ENCODE measurements around the gene TUBA3C.
"Not testable (repeated sequence)": the region's sequence is repeated elsewhere in the genome, so short reads cannot be mapped to it uniquely, and the experiment has no call there.

TUBA3C gene

DNA sequence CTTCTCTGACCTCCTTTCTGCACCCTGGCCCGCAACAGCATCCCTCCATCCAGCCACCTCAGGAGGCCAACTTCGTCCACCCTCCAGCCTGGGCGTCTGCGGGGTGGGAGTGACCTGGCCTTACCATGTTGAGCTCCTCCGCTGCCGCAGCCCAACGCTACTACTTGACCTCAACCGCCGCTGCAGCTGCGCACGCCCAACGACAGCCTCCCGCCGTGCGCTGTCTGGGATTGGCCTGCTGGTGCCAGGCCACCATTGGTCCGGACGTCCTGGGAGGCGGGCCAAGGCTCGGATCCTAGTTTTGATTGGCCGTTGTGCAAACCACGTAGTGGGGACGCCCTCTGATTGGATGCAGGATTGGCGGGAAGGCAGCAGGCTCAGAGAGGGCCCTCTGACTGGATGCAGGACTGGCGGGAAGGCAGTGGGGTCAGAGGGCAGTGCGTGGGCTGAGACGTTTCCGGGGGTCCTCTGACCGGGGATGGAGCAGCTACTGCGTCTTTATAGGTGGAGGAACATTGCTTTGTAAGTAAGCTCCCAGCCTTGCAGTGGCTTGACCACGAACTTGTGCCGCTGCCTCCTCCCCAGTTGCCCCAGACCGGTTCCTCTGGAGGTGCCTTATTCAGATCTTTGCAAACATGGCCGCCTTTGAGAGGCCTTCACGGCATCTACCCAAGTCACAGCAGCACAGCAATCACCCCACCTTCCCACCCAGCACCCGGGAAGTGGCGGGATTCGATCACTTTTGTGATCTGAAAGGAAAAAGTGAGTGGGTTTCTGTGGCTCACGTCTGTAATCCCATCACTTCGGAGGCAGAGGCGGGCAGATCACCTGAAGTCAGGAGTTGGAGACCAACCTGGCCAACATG is at the start of gene TUBA3C:
TUBA3C (minus strand) TSS at position 204 of the 865 bp plus-strand sequence; CDS start at position 127, 77 bp downstream.
- no peak within 1 kb of the TSS for H3K4me3 Mint-ChIP-seq
- no peaks in the 10 kb centered on the region for H3K4me1 Mint-ChIP-seq
- H3K9me3 Mint-ChIP-seq, result no peaks in the 10 kb centered on the region
- H3K27me3 Mint-ChIP-seq, result no peaks in the 10 kb centered on the region
- ATAC-seq (replicated peaks; ENCODE audit: extremely low read depth, poor library complexity, severe bottlenecking) (no peak), DNase-seq (ENCODE audit: low spot score in 2 of 2) (no peak)
- no peak within 1 kb of the TSS for H3K27ac Mint-ChIP-seq (ENCODE audit: low read depth)
- H3K36me3 Mint-ChIP-seq (ENCODE audit: insufficient read depth), result no peaks in the 10 kb centered on the region

DNA sequence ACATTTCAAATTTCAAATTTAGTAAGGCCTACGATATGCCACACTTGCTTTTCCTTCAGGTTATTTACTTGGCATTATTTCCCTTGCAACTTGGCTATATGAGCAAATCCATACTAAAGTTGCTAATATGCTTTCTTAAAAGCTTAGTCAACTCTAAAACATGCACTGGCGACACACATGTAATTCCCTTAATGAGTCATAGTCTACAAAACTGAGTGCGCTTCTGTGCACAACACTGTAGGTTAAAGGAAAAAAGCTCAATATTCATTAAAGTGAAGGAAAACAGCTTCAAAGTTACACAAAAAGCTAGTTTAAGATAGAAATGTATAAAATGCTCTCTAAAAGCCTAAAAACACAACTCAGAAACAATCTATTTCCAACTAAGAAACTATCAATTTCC is 25.8 kb upstream of the TUBA3C start:
- not testable (repeated sequence) for H3K27ac Mint-ChIP-seq (ENCODE audit: low read depth); H3K36me3 Mint-ChIP-seq (ENCODE audit: insufficient read depth); DNase-seq (ENCODE audit: low spot score in 2 of 2); H3K9me3 Mint-ChIP-seq; H3K27me3 Mint-ChIP-seq; H3K4me1 Mint-ChIP-seq; ATAC-seq (replicated peaks; ENCODE audit: extremely low read depth, poor library complexity, severe bottlenecking); H3K4me3 Mint-ChIP-seq

DNA sequence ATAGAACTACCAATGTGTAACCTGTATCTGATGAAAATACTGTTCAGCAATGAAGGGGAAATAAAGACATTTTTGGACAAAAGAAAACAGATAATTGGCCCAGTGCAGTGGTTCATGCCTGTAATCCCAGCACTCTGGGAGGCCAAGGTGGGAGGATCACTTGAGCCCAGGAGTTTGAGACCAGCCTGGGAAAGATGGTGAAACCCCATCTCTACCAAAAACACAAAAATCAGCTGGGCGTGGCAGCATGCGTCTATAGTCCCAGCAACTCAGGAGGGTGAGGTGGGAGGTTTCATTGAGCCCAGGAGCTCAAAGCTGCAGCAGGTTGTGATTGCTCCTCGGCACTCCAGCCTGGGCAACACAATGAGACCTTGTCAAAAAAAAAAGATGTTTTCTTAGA is 11.0 kb upstream of the TUBA3C start:
- H3K36me3 Mint-ChIP-seq (ENCODE audit: insufficient read depth); H3K27ac Mint-ChIP-seq (ENCODE audit: low read depth); H3K27me3 Mint-ChIP-seq; H3K9me3 Mint-ChIP-seq; H3K4me3 Mint-ChIP-seq; ATAC-seq (replicated peaks; ENCODE audit: extremely low read depth, poor library complexity, severe bottlenecking); H3K4me1 Mint-ChIP-seq; DNase-seq (ENCODE audit: low spot score in 2 of 2): not testable (repeated sequence)

DNA sequence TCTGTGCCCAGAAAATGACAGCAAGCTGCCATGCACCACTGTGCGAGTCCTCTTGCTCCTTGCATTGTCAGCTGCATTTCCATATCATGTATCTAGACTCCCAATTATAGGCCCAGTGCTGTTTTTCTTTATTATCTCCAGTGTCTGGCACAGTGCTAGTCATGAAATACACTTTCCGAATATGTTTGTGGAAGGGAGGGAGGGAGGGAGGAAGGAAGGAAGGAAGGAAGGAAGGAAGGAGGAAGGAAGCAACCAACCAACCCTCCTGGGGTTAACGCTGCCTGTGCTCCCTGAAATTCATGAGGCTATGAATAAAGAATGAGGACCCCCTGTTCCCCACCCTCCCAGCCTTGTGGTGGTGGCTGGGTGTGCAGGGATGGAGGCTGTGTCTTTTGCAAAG is 8.3 kb upstream of the TUBA3C start:
- H3K4me1 Mint-ChIP-seq; H3K27ac Mint-ChIP-seq (ENCODE audit: low read depth); H3K9me3 Mint-ChIP-seq; H3K4me3 Mint-ChIP-seq; DNase-seq (ENCODE audit: low spot score in 2 of 2); H3K27me3 Mint-ChIP-seq; ATAC-seq (replicated peaks; ENCODE audit: extremely low read depth, poor library complexity, severe bottlenecking); H3K36me3 Mint-ChIP-seq (ENCODE audit: insufficient read depth): not testable (repeated sequence)

DNA sequence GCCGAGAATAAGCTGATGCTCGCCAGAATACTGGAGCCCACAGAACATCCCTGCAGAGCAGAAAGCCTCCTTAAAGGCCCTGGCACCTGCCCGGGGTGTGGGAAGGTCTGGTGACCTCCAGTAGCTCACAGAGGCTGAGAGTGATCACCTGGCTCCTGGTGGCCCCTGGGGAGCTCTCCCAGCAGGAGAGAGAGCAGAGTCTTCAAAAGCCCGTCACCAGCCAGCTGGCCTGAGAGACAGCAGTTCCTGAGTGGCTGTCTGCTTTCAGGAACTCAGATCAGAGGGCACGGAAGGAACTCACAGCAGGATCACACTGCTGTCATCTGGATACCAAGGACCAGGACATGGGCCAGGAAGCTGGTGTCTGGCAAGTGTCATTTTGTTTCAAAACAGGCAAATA is 7.7 kb upstream of the TUBA3C start:
- not testable (repeated sequence) for ATAC-seq (replicated peaks; ENCODE audit: extremely low read depth, poor library complexity, severe bottlenecking); H3K27ac Mint-ChIP-seq (ENCODE audit: low read depth); H3K4me1 Mint-ChIP-seq; H3K4me3 Mint-ChIP-seq; H3K9me3 Mint-ChIP-seq; H3K27me3 Mint-ChIP-seq; H3K36me3 Mint-ChIP-seq (ENCODE audit: insufficient read depth); DNase-seq (ENCODE audit: low spot score in 2 of 2)

DNA sequence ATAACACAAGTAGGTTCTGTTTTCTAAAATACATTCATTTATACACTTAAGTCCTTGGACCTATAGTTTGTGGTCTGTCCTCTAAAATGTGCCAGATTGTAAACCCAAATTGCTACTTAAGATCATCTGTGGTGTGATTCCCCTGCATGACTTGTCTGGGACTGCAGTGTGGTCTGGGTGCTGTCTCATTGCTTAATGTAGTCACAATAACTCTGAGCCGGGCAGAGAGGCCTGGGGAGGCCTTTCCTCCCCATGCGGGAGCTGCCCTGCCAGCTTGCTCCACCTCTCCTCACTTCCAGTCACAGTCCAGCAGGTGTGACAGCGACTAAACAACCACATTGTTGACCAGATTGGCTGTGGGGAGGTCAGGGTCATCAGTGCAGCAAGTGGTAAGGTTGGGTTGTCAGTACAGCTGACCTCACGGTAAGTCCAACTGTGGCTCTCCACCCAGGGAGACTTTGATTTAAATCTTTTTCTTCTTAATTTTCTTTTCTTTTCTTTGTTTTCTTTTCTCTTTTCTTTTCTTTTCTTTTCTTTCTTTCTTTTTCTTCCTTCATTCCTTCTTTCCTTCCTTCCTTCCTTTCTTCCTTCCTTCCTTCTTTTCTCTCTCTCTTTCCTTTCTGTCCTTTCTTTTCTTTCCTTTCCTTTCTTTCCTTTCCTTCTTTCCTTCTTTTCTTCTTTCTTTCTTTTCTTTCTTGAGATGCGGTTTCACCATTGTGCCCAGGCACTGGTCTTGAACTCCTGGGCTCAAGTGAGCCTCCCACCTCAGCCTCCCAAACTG is 4.4 kb upstream of the TUBA3C start:
- no peak for DNase-seq (ENCODE audit: low spot score in 2 of 2)
- H3K27ac Mint-ChIP-seq (ENCODE audit: low read depth), result peak overlapping the region; percentile 17

DNA sequence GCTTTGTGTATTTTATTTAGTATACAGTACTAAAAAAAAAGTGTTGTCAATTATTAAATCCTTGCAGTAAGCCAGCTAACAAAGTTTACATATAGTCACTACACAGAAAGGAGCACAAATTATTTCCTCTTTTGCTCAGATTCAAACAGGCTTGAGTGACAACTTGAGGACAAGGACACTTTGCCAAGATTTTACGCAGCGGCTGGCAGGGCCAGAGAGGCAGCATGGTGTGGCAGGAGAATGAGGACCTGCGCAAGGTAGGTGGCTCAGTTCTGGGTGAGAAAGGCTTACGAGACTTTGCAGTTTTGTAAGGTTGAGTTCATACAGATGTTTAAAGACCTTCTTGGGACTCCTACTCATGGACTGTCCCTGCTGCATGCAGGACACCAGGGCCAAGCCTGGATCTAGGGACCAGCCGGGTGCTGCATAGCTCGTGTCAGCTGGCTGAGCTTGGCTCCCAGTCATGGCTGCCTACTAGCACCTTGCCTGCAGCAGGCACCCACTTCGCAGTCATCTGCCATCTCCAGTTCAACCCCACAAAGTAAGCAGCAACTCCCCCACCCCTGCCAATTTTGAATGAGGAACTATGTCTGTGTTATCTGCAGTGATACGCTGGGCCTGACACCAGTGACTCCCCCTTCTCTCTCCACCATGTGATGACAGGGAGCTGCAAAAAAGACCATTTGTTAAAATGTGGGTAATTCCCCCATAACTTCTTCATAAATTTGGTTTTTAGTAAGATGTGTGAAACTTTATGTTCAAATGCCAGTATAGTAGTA is 3.7 kb upstream of the TUBA3C start:
- no peak for ATAC-seq (replicated peaks; ENCODE audit: extremely low read depth, poor library complexity, severe bottlenecking)
- Mint-ChIP-seq H3K4me1 (no peaks in the 10 kb centered on the region), H3K9me3 (no peaks in the 10 kb centered on the region), H3K4me3 (no peak overlapping the region), H3K27me3 (no peaks in the 10 kb centered on the region), H3K36me3 (ENCODE audit: insufficient read depth) (no peaks in the 10 kb centered on the region), H3K27ac (ENCODE audit: low read depth) (no peak overlapping the region)
- DNase-seq (ENCODE audit: low spot score in 2 of 2), result no peak

More for the DNA sequence above, 4.4 kb upstream of the TUBA3C start:
- Mint-ChIP-seq H3K4me3 (no peak overlapping the region), H3K4me1 (no peaks in the 10 kb centered on the region), H3K9me3 (no peaks in the 10 kb centered on the region), H3K27me3 (no peaks in the 10 kb centered on the region), H3K36me3 (ENCODE audit: insufficient read depth) (no peaks in the 10 kb centered on the region)
- no peak for ATAC-seq (replicated peaks; ENCODE audit: extremely low read depth, poor library complexity, severe bottlenecking)

DNA sequence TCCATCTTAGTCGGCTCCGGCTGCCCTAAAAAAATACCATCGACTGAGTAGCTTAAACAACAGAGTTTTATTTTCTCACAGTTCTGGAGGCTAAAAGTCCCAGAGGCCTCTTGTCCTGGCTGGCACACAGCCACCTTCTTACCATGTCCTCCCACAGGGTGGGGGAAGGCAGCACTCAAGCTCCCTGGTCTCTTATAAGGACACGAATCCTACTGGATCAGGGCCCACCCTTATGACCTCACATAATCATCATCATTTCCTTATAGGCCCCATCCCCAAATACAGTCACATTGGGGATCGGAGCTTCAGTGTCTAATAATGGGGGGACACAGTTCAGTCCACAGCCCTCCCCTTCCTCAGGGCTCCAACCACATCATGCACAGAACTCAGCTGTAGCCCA is 2.6 kb upstream of the TUBA3C start:
- no peak for ATAC-seq (replicated peaks; ENCODE audit: extremely low read depth, poor library complexity, severe bottlenecking)
- Mint-ChIP-seq H3K4me3 (no peak overlapping the region), H3K36me3 (ENCODE audit: insufficient read depth) (no peaks in the 10 kb centered on the region), H3K9me3 (no peaks in the 10 kb centered on the region), H3K27ac (ENCODE audit: low read depth) (no peak overlapping the region), H3K4me1 (no peaks in the 10 kb centered on the region), H3K27me3 (no peaks in the 10 kb centered on the region)
- DNase-seq (ENCODE audit: low spot score in 2 of 2), result no peak

DNA sequence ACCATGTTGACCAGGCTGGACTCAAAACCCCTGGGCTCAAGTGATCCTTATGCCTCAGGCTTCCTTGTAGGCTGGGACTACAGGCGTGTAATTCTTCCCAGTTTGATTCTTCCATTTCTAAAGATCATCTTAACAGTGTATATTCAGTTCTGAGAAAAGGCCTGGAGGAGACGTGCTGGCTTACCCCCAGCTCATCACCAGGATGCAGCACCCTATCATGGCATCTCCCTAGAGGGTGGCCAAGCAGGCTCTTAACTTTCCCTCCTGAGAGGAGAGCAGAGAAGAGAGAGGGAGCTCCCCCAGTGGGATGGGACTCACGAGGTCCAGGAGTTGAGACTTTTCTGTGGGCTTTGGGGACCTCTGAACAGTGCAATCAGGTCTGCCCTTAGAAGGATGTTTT is 2.1 kb upstream of the TUBA3C start:
- no peaks in the 10 kb centered on the region for H3K4me1 Mint-ChIP-seq
- H3K9me3 Mint-ChIP-seq, result no peaks in the 10 kb centered on the region
- ATAC-seq (replicated peaks; ENCODE audit: extremely low read depth, poor library complexity, severe bottlenecking), result no peak
- H3K27me3 Mint-ChIP-seq, result no peaks in the 10 kb centered on the region
- no peak overlapping the region for H3K27ac Mint-ChIP-seq (ENCODE audit: low read depth)
- H3K36me3 Mint-ChIP-seq (ENCODE audit: insufficient read depth), result no peaks in the 10 kb centered on the region
- no peak overlapping the region for H3K4me3 Mint-ChIP-seq
- DNase-seq (ENCODE audit: low spot score in 2 of 2), result no peak

DNA sequence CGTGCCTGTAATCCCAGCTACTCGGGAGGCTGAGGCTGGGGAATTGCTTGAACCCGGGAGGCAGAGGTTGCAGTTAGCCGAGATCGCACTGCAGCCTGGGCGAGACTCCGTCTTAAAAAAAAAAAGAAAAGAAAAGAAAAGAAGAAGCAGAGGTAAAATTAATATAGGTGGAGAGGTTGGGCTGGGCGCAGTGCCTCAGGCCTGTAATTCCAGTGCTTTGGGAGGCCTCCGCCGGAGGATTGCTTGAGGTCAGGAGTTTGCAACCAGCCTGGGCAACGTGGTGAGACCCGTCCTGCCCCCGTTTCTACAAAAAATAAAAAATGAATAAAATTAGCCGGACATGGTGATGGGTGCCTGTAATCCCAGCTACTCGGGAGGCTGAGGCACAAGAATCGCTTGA is 912 bp upstream of the TUBA3C start:
- Mint-ChIP-seq H3K4me1 (no peaks in the 10 kb centered on the region), H3K4me3 (no peak overlapping the region), H3K27me3 (no peaks in the 10 kb centered on the region), H3K27ac (ENCODE audit: low read depth) (no peak overlapping the region), H3K9me3 (no peaks in the 10 kb centered on the region), H3K36me3 (ENCODE audit: insufficient read depth) (no peaks in the 10 kb centered on the region)
- DNase-seq (ENCODE audit: low spot score in 2 of 2) (no peak), ATAC-seq (replicated peaks; ENCODE audit: extremely low read depth, poor library complexity, severe bottlenecking) (no peak)

DNA sequence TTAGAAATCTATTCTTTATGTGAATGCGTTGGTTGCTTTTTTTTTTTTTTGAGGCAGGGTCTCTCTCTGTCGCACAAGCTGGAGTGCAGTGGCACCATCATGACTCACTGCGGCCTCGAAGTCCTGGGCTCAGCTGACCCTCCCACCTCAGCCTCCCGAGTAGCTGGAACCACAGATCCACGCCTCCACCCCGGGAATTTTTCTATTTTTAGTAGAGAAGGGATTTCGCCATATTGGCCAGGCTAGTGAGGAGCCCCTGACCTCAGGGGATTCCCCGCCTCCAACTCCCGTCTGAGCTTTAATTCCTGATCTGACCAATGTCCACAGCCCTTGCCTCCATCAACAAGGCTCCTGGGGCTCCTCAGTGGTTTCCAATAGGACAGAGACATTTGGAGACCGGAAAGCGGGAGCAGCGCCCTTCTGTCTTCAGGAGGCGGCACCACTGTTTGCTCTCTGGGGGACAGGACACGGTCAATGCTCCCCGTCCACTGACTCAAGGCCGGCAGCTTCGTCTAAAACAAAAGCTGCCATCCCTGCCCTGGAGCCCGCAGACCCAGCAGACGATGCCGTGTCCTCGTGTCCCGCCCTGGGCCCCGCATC is 503 bp downstream of the TUBA3C start:
- DNase-seq (ENCODE audit: low spot score in 2 of 2), result no peak
- Mint-ChIP-seq H3K36me3 (ENCODE audit: insufficient read depth) (no peaks in the 10 kb centered on the region), H3K4me3 (no peak overlapping the region), H3K9me3 (no peaks in the 10 kb centered on the region), H3K27me3 (no peaks in the 10 kb centered on the region), H3K27ac (ENCODE audit: low read depth) (no peak overlapping the region), H3K4me1 (no peaks in the 10 kb centered on the region)
- no peak for ATAC-seq (replicated peaks; ENCODE audit: extremely low read depth, poor library complexity, severe bottlenecking)

DNA sequence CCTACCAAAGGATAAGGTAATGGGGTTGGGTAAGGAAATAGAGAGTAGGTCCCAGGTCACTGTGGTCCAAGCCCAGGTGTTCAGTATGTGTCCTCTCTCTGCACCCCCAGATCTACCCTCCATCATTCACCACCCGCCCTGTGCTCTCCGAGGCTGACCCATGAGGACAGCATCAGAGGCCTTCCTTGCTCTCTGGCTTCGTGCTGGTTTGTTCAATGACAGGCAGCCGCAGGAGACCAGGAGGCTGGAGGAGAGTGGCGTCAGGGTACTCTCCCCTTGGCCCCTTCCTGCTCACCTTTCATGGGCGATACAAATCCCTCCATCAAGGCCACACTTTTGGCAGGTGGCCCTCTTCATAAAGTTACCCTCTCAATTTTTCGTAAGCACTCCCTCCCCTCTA is 1.7 kb downstream of the TUBA3C start:
- Mint-ChIP-seq H3K9me3 (no peaks in the 10 kb centered on the region), H3K36me3 (ENCODE audit: insufficient read depth) (no peaks in the 10 kb centered on the region), H3K4me3 (no peak overlapping the region), H3K4me1 (no peaks in the 10 kb centered on the region), H3K27me3 (no peaks in the 10 kb centered on the region), H3K27ac (ENCODE audit: low read depth) (no peak overlapping the region)
- no peak for ATAC-seq (replicated peaks; ENCODE audit: extremely low read depth, poor library complexity, severe bottlenecking)
- DNase-seq (ENCODE audit: low spot score in 2 of 2), result no peak
